Measurements from ENCODE around the gene ADGRV1.
"Not testable (repeated sequence)": the region's sequence is repeated elsewhere in the genome, so short reads cannot be mapped to it uniquely, and the experiment has no call there.

Gene ADGRV1

DNA sequence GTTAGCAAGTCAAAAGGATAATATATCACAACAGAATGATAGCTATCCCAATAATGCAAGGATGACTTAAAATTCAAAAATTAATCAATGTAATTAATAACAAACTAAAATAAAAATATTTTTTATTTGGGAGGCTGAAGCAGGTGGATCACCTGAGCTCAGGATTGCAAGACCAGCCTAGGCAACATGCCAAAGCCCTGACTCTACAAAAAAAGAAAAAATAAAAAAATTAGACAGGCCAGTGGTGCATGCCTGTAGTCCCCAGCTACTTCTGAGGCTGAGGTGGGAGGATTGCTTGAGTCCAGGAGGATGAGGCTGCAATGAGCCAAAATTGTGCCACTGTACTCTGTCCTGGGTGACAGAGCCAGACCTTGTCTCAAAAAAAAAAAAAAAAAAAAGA, 399.3 kb downstream of the ADGRV1 start:
- DNase-seq: no peak

DNA sequence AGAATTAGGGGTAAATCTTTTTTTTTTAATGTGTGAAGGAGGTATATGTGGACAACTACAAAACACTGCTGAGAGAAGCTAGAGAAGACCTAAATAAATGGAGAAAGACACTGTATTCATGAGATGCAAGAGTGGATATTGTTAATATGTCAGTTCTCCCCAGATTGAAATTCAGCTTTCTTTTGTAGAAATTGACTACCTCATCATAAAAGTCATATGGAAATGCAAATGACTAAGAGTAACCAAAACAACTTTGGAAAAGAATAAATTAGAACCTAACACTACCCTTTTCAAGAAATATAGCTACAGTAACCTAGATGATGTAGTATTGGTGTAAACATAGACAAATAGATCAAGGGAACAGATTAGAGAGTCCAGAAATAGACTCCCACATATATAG, 400.7 kb downstream of the ADGRV1 start:
- DNase-seq: no peak

DNA sequence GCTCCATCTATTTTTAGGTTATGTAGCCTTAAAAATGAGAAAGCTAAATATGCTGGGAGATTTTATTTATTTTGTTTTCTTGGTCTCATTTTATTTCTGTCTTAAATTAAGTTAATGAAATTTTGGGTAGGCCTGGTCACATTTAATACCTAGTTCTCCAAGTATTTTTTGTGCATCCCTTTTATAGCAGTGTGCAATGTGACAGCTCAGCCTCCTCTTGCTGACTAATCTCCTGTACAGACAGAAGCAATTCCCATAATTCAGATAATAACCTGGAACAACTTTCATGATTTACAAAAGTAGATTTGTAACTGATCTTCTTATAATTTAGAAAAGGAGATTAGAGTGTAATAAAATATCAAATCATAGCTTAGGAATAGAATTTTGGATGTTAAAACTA, 403.9 kb downstream of the ADGRV1 start:
- no peak for DNase-seq

DNA sequence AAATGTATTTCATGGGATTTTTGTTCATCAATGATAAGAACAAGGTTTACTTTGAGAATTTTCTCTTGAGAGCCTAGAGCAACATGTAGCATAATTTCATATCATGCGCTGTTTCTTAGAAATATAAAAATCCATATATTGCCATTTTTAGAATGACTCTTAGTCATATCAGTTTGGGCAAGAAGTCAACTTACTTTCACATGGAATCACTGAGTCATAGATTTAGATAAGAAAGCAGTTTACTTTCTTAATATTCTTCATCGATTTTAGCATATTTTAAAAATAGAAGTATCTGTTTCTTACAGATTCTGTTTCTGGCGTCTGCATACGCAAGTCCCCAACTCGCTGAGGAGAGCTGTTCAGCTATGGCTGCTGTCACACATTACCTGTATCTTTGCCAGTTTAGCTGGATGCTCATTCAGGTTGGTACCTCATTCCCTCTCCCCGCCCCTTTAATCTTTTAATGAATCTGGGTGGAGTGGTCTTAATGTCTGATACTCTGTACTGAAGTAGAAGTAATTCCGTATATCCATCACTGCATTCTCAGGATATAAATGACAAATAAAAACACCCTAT, 406.6 kb downstream of the ADGRV1 start:
- DNase-seq: no peak

DNA sequence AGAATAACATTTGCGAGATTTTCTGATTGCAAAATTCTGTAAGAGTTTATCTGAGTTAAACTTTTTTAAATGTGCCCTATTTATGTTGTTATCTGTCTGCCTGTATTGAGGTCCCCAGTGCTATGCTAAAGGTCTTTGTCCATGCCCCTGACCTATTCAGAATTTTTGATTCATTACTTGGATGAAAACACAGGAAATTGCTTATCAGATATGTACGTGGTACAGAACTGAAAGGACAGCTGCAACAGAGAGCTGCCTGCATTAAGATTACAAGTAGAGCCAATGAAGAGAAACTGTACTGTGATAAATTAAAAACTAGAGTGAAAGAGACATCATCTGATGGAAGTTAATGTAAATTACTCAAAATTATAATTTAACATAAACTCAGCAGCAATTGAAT, 408.8 kb downstream of the ADGRV1 start:
- no peak for DNase-seq

DNA sequence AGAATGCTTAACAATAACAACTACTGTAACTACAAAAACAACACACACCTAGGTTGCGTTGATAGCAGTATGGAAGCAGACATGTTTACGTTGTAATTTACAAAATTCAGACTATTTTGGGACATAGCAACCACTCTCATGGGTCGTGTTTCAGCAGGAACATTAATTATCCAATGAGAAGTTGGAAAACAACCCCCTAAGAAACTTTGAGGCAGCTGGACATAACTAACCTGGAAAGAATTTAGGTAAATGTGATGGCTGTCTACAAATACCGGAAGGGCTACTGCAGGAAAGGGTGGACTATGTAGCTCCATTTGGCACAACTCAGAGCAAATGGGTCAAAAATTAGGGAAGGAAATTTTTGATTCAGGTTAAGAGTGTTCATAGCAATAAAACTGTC, 409.3 kb downstream of the ADGRV1 start:
- DNase-seq: no peak

DNA sequence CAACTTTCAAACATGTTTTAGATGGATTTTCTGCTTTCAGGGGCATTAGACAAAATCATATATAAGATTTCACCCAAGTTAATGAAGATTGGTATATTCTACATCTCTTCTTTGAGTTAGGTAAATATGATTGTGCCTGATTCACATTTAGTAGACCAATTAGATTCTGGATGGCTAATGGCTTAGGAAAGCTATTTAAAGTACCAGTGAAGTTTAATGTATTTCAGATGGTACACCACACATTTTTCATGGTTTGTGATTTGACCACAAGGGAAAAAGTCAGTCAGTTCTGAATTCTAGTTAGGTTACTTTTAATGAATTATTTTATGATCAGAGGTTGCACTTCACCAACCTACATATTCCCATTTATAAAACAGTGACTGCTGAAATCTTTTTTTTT, 409.7 kb downstream of the ADGRV1 start:
- DNase-seq: no peak

DNA sequence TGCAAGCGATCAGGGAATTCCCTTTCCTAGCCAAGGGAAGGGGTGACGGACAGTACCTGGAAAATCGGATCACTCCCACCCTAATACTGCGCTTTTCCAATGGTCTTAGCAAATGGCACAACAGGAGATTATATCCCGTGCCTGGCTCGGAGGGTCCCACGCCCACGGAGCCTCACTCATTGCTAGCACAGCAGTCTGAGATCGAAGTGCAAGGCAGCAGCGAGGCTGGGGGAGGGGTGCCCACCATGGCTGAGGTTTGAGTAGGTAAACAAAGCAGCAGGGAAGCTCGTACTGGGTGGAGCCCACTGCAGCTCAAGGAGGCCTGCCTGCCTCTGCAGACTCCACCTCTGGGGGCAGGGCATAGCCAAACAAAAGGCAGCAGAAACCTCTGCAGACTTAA, 411.3 kb downstream of the ADGRV1 start:
- DNase-seq: not testable (repeated sequence)

DNA sequence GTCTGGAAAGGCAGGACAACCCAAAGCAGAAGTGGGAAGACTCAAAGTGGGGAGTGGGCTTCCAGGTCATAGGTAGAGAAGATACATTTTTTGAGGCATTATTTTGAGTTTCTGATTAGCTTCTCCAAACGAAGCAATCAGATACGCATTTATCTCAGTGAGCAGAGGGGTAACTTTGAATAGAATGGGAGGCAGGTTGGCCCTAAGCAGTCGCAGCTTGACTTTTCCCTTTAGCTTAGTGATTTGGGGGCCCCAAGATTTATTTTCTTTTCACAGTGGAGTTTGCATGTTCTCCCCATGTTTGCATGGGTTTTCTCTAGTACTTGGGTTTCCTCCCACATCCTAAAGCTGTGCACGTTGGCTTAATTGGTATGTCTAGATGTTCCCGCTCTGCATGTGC, 422.6 kb downstream of the ADGRV1 start:
- no peak for DNase-seq

DNA sequence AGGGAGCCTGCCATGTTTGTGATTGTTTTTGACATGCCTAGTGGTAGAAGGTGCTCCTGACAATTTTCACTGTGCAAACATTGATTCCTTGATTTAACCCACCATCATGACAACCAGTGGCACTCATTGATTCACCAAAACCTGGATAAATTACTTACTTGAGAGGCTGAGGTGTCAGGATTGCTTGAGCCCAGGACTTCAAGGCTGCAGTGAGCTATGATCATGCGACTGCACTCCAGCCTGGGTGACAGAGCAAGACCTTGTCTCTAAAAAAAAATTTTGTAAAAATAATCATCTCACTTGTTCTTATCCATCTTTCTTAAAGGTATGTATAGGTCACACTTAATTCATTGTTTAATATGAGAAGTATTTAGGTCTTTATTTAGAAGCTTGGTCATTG, 423.2 kb downstream of the ADGRV1 start:
- DNase-seq: no peak

DNA sequence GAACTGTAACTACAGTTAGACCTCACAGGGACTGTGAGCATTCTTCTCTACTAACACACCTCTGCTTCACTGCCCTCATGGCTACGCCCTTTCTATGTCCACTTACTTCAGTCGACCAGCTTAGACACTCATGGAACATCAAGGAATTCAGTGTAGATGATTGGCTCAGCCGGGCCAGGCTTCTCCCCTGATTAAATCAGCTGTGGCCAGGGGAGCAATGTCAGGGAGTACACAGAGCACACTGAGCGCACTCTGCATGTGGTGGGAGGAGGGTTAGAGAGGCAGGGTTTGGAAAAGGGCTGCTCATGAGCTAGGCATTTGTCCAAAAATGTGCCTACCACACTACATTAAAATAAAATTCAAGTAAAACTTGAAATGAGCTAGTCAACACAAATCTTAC, 424.0 kb downstream of the ADGRV1 start:
- no peak for DNase-seq

DNA sequence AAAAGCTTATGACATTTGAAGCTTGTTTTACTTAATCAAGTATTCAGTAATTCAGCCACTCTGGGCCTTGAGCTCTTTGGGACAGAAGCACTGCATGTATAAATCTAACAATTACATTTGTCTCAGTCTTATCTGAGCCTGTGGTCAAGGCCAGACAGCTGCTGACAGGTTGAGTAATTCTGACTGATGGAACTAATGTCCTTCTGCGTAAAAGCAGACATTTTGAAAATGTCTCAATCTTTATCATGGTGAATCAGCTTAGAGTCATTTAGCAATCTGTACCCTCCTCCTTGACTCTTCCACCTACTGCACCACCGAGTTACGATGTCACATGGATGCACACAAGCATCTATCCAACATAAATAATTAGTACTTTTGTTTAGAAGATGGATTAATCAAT, 424.6 kb downstream of the ADGRV1 start:
- no peak for DNase-seq

DNA sequence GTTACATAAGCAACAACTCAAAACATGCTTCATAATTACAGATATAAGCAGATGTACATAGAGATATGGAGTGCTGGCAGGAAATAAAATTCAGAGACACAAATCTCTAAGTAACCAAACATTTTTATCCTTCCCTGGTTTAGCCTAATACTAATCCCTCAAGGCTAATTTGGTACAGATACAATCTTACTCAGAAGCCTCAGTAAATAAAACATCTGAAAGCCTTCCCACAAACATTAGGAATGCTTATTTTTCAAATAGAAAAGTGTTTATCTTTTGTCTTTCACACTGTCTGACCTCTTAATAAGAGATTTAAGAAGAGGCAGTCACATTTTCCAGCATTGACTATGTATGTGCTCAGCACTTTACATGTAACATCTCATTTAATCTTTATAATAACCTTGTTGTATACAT, 425.1 kb downstream of the ADGRV1 start:
- no peak for DNase-seq

DNA sequence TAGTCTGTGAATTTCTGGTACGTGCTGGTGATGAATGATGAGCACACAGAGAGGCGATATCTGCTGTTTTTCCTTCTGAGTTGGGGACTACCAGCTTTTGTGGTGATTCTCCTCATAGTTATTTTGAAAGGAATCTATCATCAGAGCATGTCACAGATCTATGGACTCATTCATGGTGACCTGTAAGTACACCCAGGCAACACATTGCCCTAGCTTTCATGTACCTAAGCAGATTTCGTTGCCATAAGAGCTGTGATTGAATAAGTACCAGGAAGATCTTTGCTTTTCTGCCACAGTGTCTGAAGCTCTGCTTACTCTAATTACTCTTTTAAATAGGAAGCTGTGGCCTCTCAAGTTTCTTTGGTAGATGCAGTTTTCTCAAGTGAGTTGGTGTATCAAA, 426.7 kb downstream of the ADGRV1 start:
- DNase-seq: no peak

DNA sequence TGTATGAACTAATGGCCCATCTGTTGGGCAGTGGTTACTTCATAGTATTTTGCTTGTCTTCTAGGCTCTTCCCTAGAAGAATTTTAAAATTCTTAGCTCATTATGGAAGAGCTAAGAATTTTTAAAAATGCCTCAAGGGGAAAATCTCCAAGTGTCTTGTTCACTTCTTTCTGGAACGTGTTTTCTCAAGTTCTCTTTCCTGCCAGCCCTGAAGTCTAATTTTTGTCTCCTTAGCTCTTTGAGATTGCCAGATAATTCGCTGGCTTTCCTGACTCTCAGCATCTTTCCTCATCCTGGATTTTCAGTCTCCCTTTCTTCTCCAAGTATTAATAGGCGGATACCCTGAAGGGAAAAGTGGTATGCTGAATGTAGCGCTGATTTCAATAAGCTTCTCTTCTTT, 429.1 kb downstream of the ADGRV1 start:
- DNase-seq: no peak

DNA sequence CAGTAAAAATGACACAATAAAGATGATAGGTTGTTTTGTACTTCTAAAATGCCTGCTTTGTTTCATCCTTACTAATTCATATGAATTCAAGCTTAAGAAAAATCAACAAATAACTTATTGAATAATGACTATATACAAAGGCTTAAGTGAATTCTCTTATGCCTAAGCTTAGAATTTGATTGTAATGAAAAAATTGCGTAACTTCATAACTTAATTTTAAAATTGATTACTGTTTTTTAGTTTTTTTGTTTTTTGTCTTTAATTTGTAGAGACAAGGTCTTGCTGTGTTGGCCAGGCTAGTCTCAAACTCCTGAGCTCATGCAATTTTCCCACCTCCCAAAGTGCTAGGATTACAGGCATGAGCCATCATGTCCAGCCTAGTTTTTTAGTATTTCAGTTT, 432.6 kb downstream of the ADGRV1 start:
- DNase-seq: no peak

DNA sequence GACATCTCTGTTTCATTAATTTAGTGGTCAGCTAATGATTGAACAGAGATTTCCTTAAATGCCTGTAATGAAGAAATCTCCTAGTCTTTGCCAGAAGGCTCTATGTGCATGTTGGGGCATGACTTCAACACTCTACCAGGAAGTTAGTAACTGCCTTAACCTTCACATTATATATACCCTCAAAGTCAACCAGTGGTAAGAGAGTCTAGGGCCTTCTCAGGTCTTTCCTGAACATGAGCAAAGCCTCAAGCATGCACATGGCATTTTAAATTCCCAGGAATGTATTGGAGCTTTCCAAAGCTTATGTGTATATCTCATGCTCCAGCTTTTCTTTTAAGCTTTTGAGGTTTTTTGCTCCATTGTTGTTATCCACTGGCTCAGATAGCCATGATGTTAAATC, 436.2 kb downstream of the ADGRV1 start:
- no peak for DNase-seq

DNA sequence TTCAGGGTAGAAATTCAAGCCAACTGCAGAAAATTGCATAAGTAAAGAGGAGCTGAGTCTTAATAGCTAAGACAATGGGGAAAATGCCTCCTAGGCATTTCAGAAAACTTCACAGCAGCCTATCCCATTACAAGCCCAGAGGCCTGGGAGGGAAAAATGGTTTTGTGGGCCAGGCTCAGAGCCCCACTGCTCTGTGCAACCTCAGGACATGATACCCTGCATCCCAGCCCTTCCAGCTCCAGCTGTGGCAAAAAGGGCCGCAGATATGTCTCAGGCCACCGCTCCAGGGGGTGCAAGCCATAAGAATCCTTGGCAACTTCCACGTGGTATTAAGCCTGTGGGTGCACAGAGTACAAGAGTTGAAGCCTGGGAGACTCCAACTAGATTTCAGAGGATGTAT, 437.5 kb downstream of the ADGRV1 start:
- no peak for DNase-seq

DNA sequence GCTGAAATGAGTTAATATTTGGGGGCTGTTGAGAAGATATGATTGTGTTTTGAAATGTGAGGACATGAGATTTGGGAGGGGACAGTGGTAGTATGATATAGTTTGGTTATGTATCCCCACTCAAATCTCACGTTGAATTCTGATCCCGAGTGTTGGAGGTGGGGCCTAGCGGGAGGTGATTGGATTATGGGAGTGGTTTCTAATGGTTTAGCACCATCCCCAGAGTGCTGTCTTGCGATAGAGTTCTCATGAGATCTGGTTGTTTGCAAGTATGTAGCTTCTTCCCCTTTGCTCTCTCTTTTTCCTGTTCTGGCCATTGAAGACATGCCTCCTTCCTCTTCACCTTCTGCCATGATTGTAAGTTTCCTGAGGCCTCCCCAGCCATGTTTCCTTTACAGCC, 438.5 kb downstream of the ADGRV1 start:
- DNase-seq: no peak

DNA sequence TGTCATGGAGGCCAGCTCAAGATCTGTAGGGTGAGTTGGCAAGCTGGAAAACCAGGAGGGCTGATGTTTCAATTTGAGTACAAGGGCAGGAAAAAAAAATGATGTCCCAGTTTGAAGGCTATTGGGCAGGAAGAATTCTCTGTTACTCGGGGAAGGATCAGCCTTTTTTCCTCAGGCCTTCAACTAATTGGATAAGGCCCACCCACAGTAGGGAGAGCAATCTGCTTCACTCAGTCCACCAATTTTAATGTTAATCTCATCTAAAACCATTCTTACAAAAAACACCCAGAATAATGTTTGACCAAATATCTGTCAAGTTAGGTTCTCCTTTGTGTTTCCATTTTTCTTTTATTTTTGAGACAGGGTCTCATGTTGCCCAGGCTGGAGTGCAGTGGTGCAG, 442.1 kb downstream of the ADGRV1 start:
- no peak for DNase-seq

DNA sequence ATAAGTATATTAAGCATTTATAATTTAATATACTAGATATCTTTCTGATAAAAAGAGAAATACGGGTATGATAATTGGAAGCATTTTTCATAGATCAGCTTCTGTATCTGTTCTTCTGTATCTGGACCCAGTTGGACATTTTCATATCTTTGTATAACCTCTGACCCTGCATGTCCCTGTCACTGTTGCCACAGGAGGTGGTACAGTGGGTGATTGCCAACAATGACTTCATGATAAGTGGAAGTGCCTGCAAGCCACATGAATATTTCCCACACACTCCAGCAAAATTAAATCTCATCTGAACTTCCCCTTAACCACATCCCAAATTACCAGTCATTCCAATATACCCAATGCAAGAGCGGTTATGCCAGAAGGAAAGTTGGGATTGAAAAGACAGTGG, 448.1 kb downstream of the ADGRV1 start:
- DNase-seq: no peak

DNA sequence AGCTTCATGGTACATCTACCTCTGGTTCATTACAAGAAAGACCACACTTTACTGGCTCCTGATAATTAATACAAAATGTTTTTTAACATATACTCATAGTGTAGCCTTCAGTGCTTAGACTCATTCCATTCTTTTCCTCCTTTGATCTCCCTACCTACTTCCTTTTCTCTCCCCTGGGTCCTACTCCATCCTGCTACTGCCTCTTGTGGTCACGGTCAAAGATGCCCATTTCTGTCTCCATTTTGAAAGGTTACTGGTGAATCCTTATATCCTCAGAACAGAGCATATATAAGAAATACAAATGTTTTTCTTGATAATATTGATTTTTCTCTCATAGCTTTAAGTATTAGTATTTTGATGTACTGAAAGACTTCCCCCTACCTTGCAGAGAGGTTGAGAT, 448.7 kb downstream of the ADGRV1 start:
- DNase-seq: no peak

DNA sequence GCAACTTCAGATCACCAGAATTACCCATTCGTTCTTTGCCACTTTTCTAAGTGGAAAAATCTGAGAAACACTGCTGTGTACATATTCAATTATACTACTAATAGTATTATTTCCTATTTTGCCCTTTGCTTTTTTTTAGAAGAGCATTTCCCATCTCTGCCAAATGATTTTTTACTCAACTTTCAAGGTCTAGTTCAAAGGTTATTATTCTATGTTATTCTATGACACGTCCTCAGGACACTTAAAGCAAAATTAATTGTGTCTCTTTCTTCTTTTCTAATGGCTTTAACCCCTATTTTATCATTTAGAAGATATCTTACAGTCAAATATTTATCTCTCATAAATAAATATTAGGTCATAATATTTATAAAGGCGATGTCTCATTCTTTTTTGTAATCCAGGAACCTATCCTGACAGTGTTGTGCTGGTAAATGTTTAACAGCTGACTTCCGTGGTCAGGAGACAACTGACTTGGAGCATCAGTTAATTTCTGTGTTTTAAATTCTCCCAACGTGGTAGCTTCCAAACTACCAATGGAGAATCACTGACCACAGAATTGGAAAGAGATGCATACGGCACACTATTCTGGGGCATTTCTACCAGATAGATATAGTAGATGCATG, 449.3 kb downstream of the ADGRV1 start:
- DNase-seq: no peak

DNA sequence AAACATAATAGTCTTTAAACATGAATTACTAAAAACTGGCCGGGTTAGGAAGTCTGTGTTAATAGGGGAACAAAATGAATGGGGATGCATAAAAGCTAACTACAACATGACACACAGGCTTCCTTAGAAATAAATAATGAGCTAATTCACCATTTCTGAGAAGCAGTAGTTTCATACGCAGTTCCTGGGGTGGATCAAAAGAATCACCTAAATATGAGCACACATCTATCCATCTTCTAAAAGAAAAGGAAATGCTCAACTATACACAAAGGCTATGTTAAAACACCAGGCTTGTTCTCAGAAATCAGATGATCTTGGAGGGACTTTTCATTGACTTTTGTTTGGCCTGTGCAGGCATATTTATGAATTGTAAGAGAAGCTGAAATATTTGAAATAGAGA, 451.5 kb downstream of the ADGRV1 start:
- no peak for DNase-seq

DNA sequence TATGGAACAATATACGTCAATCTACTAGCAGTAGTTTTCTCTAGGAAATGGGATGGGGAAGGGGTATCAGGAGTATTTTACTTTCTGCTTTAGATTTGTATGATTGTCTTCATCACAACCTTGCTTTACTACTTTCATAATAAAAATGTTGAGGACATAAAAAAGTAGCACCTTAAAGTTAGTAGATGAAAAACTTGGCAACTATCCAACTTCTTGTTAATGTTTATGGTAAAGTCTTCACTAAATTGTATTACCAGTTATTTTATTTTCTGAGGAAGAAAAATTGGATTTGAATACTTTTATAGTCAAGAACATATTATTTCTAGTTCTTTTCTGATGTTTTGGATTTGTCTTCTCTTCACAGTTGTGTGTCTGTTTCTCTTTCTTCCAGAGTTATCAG, 452.4 kb downstream of the ADGRV1 start:
- no peak for DNase-seq

DNA sequence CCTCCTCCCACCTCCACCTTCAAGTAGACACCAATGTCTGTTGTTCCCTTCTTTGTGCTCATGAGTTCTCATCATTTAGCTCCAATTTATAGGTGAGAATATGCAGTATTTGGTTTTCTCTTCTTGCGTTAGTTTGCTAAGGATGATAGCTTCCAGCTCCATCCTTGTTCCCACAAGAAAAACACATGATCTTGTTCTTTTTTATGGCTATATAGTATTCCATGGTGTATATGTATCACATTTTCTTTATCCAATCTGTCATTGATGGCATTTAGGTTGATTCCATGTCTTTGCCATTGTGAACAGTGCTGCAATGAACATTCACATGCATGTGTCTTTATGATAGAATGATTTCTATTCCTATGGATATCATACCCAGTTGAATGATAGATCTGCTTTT, 454.3 kb downstream of the ADGRV1 start:
- DNase-seq: not testable (repeated sequence)

Measured in stimulated activated CD4-positive, alpha-beta T cell treated with anti-CD3 and anti-CD28 coated beads, Interleukin-12 subunit alpha, Interleukin-12 subunit beta, amount 100 ng/mL, for 4 hours (primary cell).